DMS53 treated with DMSO at 0.1 percent for 48 hours (cell line): ENCODE data around the gene AFF2.

ENCODE experiments used
- DNase-seq: peaks from one replicate; lab custom pipeline; 2025; ENCODE audit not compliant: unreplicated experiment; lab: John Stamatoyannopoulos, UW

The AFF2 gene

GRCh38 chrX:148722966-148723365 is 222.5 kb downstream of the AFF2 start:
- no peak for DNase-seq

DNA sequence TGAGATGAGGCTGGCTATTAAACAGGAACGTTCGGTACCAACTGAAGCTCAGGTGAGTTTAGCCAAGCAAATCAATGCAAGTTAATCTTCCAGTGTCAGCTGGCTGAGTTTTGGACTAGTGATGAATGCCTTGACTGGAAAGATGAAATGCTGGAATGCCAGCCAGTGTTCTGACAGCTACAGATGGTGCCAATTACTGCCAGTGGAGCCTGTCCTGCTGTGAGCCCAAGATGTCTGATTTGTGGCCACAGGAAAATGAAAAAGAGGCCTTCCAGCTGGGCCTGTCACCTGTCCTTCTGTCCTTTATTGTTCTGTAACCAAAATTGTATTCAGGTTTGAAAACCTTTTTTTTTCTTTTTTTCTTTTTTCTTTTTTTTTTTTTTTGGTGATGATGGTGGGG is 223.1 kb downstream of the AFF2 start:
- DNase-seq: no peak

DNA sequence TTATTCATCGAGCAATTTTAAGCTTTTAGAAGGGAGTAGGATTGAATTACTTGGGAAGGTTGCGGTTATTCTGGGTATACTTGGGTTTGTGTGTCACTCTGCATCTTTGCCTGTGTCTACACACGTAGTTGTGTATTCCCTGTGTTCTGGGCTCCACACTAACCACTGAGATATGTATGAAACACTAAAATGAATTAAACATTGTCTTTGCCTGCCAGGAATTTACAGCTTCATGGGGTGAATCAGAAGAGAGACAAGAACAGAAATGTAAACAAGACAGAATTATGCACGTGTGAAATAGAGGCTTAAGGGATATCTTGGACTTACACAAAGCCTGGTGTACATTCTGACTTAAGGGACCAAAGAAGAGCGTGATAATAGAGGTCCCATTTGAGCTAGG is 228.5 kb downstream of the AFF2 start:
- no peak for DNase-seq

DNA sequence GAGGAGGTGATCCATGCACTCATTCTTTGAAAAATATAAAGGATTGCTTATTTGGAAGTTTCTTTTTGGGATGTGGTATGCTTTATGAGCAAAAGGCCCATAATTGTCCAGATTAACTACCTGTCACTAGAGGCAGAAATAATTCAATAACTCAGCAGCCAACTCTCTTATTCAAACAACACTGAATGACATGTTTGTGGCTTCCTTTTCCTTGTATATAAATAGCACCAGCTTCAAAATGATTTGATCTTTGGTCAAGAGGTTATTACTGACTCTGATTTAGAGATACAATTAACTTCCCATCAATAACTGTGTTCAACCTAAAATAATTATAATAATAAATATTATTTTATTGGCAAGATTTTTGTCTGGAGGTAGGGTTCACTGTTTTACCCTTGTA is 232.3 kb downstream of the AFF2 start:
- DNase-seq: no peak

- DNase-seq: no peak
Measured at GRCh38 chrX:148741441-148741840, 241.0 kb downstream of the AFF2 start.

- DNase-seq: no peak
Measured at GRCh38 chrX:148755111-148755510, 254.7 kb downstream of the AFF2 start.

DNA sequence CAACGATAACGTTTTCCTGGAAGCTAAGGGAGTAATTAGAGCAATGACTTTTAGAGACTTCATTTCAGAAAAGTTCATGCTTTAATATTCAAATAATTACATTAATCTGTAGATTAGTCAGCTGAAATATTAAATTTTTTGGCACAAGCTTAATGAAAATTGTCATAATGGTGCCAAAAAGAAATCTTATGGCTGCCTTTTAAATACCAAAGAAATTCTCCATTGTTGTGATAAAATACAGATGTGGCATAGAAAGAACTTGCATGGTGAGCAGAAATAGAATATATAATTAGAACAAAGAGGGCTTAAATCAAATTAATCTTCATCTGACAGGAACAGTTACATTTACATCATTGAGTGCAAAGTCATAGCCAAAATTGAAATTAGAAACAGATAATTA is 263.5 kb downstream of the AFF2 start:
- DNase-seq: no peak

GRCh38 chrX:148768296-148768695 is 267.9 kb downstream of the AFF2 start:
- no peak for DNase-seq

- DNase-seq: no peak
Measured at GRCh38 chrX:148771440-148771839, 271.0 kb downstream of the AFF2 start.

- no peak for DNase-seq
Measured at GRCh38 chrX:148774276-148774675, 273.9 kb downstream of the AFF2 start.

- DNase-seq: no peak
Measured at GRCh38 chrX:148784137-148784536, 283.7 kb downstream of the AFF2 start.

GRCh38 chrX:148784856-148785255 is 284.4 kb downstream of the AFF2 start:
- DNase-seq: no peak

DNA sequence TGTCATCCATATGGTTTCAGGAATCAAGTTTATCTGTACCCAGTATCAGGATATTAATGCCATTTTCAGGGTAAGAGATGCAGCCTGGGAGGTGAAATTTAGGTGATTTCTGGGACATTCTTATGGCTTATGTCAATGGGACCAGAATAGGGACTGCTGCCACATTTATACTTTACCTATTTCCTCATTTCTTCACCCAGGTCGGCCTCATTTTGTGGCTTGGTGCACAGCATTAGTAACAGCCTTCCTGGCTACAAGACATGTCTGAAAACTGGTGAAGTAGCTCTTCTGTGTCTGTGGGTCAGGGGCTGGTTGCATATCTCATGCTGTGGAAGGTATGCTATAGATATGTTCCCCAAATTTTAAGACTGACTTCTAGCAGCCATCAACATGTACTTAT is 284.8 kb downstream of the AFF2 start:
- no peak for DNase-seq

GRCh38 chrX:148788449-148788848 is 288.0 kb downstream of the AFF2 start:
- DNase-seq: no peak

DNA sequence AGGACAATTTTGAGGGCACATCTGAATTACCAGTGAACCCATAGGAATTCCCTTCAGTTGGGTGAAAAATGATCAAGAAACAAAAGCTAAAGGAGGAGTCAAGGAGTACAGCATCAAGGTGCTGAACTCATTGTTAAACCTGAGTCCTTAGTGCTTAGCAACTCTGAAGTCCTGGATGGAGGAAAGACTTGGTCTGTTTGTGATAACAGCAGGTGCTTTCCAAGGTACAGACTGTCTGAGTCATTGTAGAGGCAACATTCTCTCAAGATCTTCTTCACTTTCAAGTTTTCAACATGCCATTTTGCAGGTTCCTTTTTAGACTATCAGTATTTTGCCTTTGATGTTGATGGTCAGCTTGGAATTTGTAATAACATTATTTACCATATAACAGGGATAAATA is 293.9 kb downstream of the AFF2 start:
- no peak for DNase-seq

DNA sequence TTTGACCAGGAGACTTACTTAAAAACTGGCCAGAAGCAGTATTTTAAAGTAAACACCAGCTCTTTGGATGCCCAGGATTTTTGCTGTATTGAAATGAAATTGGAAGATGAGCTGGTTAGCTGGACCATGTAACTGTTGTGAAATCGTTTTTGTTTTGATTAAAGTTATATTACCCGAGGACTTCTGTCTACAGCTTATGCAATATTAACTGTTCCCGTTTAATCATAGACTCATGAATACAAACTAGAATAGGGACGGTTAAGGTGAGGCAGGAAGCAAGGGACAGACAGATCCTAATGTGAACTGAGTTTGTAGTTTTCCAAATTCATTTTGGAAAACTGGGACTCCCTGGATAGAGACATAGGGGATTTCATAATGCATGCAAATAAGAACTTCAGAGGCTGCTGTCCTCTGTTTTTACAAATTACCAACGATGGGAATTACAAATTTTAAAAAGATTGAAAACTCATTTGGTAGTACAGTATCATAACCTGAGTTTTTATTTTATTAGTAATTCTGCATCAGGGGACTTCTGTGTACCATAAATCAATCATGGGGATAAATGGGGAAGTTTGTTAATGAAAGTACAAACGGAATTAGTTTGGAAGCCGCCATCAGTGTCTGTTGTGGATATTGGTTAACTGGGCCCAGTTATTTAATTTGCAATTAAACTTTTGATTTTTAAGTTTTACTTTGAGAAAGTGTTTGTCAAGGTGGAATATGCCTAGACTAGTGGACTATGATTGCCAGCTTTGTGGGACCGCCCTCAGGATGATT is 304.4 kb downstream of the AFF2 start:
- DNase-seq: no peak

GRCh38 chrX:148806145-148806870 is 305.9 kb downstream of the AFF2 start:
- no peak for DNase-seq

- no peak for DNase-seq
Measured at GRCh38 chrX:148808833-148809232, 308.4 kb downstream of the AFF2 start.

DNA sequence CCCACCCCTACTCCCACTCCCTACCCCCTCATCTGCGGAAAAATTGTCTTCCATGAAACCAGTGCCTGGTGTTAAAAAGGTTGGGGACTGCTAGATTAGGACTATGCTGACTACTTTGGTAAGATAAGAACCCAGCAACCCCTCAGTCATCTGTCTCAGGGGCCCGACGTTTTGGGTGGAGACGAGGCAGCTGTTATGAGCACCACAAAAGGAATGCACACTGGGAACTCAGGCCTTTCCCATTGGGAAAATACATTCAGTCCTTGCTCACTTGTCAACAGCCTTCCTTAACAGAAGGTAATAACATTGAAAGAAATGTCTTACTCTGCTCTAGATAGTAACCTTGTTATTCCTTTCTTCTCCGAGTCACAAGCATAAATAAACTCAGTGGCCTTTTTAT is 310.8 kb downstream of the AFF2 start:
- no peak for DNase-seq

DNA sequence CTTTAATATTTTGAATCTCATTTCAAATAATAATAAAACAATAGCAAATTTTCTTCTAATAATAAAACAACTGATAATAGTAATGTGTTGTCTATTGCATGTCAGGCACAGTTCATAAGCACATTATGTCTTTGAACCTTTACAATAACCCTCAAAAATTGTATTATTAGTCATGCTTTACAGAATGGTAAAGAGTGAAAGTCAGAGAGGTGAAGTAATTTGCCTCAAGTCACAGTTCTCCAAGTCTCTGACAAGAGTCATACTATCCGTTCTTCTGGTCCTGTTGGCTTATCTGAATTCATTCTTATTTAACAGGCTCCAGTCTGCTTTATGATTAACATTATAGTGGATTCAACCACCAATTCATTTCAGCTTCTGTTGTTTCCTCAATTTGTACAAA is 313.0 kb downstream of the AFF2 start:
- no peak for DNase-seq

DNA sequence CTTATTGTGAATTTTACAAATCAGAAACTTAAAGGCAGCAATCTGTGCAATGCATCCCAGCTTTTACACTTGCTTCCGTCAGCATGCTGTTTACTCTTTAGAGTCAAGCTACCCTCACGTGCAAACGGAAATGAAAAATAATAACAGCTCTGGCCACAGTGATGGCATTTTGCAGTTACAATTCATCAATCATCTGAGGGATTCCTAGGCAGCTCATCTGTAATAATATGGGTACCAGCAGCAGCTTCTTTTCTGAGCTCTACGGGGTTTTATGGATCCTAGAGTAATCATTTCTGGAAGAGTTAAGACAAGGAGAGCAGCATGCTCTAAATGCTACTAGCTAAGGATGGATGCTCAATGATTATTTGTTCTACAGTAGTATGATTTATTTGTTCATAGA is 313.6 kb downstream of the AFF2 start:
- no peak for DNase-seq

DNA sequence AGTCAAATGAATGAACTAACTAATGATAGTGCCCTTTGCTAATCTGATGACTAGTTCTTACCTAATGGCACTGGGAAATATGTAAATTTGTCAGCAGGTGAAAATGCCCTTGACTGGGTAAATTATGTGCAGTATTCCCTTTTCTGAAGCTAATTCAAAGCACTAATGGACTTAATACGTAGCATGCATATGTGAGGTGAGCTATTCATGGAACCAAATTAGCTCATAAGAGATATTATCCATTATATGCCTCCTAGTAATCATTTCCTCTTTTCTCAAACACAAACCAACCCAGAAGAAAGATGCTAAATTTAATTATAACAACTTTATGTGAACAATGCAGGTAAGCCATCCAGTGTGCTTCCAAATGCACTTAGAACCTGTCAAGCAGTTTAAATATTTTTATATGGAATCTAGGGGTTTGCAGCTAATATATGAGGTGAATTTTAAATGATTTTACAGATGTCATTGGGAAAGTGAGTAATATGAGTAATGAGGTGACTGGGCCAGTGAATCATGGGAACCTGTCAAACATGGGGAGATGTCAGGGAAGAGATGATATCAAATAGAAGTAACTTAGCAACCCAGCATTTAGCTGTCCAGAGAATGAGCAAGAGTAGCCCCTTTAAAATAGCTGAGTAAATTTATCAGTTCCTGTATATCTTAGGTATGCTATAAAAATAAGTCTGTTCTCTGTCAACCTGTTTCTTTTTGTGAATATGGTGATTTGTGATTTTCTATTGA is 315.0 kb downstream of the AFF2 start:
- no peak for DNase-seq
